Measurements from ENCODE around the gene LY6G5B. TPM values are rescaled to one million over a fixed set of nuclear protein-coding genes. Genes with fewer than 3 reads are reported as not detected.
A peak's percentile ranks its signal among the peaks of the same experiment; 100 is the strongest.

The LY6G5B gene
- total RNA-seq, 1 donor from 2014 or later, result 29.5 TPM

- H3K27me3 Mint-ChIP-seq (ENCODE audit: insufficient read depth), result no peaks in the 10 kb centered on the region
- peaks cover 60% of the 10 kb centered on the region for H3K36me3 Mint-ChIP-seq (ENCODE audit: low read depth)
- H3K9me3 Mint-ChIP-seq, result no peaks in the 10 kb centered on the region
- H3K4me3 Mint-ChIP-seq, result no peak overlapping the region
- no peak overlapping the region for H3K27ac Mint-ChIP-seq
- intact Hi-C loops (cut with micrococcal nuclease), result no loop called here
- no peak for DNase-seq (ENCODE audit: low spot score)
- H3K4me1 Mint-ChIP-seq (ENCODE audit: low read depth), result peaks cover 5% of the 10 kb centered on the region
Observed at GRCh38 chr6:31632279-31632946, 37.4 kb upstream of the LY6G5B start.

- intact Hi-C loops (cut with micrococcal nuclease), result no loop called here
- Mint-ChIP-seq H3K27ac (no peak overlapping the region), H3K4me1 (ENCODE audit: low read depth) (no peaks in the 10 kb centered on the region), H3K4me3 (no peak overlapping the region), H3K9me3 (no peaks in the 10 kb centered on the region), H3K27me3 (ENCODE audit: insufficient read depth) (no peaks in the 10 kb centered on the region), H3K36me3 (ENCODE audit: low read depth) (peaks cover 63% of the 10 kb centered on the region)
- no peak for DNase-seq (ENCODE audit: low spot score)
Observed at GRCh38 chr6:31633447-31633846, 36.3 kb upstream of the LY6G5B start.

- Mint-ChIP-seq H3K9me3 (no peaks in the 10 kb centered on the region), H3K36me3 (ENCODE audit: low read depth) (peaks cover 63% of the 10 kb centered on the region), H3K4me3 (no peak overlapping the region), H3K27me3 (ENCODE audit: insufficient read depth) (no peaks in the 10 kb centered on the region), H3K27ac (peak overlapping the region; percentile 45), H3K4me1 (ENCODE audit: low read depth) (peaks cover 5% of the 10 kb centered on the region)
- intact Hi-C loops (cut with micrococcal nuclease), result no loop called here
- DNase-seq (ENCODE audit: low spot score), result no peak
Observed at GRCh38 chr6:31634131-31634530, 35.6 kb upstream of the LY6G5B start.

GRCh38 chr6:31634969-31635575 lies 34.7 kb upstream of the LY6G5B start:
- no peak overlapping the region for H3K27ac Mint-ChIP-seq
- intact Hi-C loops (cut with micrococcal nuclease), result no loop called here
- DNase-seq (ENCODE audit: low spot score), result no peak
- no peaks in the 10 kb centered on the region for H3K9me3 Mint-ChIP-seq
- H3K4me3 Mint-ChIP-seq, result no peak overlapping the region
- no peaks in the 10 kb centered on the region for H3K27me3 Mint-ChIP-seq (ENCODE audit: insufficient read depth)
- H3K36me3 Mint-ChIP-seq (ENCODE audit: low read depth), result peaks cover 58% of the 10 kb centered on the region
- H3K4me1 Mint-ChIP-seq (ENCODE audit: low read depth), result peaks cover 5% of the 10 kb centered on the region

DNA sequence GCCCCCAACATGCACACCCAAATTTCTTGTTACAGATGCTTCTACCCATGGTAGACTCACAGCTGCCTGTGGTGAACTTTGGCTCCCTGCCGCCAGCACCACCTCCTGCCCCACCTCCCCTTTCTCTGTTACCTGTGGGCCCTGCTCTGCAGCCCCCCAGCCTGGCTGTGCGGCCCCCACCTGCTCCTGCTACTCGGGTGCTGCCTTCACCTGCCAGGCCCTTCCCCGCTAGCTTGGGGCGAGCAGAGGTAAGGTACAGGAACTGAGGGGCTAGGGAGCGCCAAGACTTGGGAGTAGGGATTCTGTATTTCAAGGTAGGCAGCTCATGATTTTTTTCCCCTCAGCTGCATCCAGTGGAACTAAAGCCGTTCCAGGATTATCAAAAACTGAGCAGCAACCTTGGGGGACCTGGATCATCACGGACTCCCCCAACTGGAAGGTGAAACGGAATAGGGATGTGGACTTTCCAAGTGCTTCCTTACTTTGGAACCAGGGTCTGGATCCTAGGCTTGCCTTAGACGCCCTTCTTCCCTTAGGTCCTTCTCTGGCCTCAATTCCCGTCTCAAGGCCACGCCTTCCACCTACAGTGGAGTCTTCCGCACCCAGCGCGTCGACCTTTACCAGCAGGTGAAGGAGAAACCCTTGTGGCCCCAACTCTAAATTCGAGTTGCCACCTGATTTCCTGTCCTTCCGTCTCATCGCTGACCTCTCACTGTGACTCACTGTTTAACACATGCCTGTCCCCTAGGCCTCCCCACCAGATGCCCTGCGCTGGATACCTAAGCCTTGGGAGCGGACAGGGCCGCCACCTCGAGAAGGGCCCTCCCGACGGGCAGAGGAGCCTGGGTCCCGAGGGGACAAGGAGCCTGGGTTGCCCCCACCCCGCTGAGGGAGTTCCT lies 32.8 kb upstream of the LY6G5B start:
- peaks cover 56% of the 10 kb centered on the region for H3K36me3 Mint-ChIP-seq (ENCODE audit: low read depth)
- DNase-seq (ENCODE audit: low spot score), result no peak
- H3K9me3 Mint-ChIP-seq, result no peaks in the 10 kb centered on the region
- no peak overlapping the region for H3K4me3 Mint-ChIP-seq
- H3K4me1 Mint-ChIP-seq (ENCODE audit: low read depth), result peaks cover 5% of the 10 kb centered on the region
- no peaks in the 10 kb centered on the region for H3K27me3 Mint-ChIP-seq (ENCODE audit: insufficient read depth)
- H3K27ac Mint-ChIP-seq, result no peak overlapping the region
- intact Hi-C loops (cut with micrococcal nuclease), result no loop called here

DNA sequence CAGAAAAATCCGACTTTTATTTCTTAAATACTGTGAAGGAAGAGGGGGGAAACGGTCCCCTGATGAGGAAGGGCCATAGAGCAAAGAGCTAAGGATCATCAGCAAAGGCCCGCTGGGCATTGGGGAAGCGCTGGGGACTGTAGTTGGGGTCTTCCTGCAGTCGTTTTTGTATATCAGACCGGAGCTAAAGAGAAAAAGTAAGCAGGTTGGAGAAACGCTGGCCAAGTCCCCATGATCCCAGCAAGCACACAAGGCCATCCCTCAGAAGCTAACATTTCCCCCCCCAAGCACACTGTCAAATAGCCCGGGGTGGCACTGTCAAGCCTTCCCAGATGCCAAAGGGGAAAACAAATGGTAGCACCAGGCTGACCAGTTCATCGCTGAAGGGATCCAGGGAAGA lies 30.7 kb upstream of the LY6G5B start:
- H3K27me3 Mint-ChIP-seq (ENCODE audit: insufficient read depth), result no peaks in the 10 kb centered on the region
- peaks cover 5% of the 10 kb centered on the region for H3K4me1 Mint-ChIP-seq (ENCODE audit: low read depth)
- H3K9me3 Mint-ChIP-seq, result no peaks in the 10 kb centered on the region
- no peak overlapping the region for H3K4me3 Mint-ChIP-seq
- DNase-seq (ENCODE audit: low spot score), result no peak
- H3K27ac Mint-ChIP-seq, result peak overlapping the region; percentile 23
- intact Hi-C loops (cut with micrococcal nuclease), result no loop called here
- H3K36me3 Mint-ChIP-seq (ENCODE audit: low read depth), result peaks cover 54% of the 10 kb centered on the region

- Mint-ChIP-seq H3K4me3 (no peak overlapping the region), H3K9me3 (no peaks in the 10 kb centered on the region), H3K4me1 (ENCODE audit: low read depth) (peaks cover 5% of the 10 kb centered on the region), H3K27ac (peak overlapping the region; percentile 43), H3K36me3 (ENCODE audit: low read depth) (peaks cover 53% of the 10 kb centered on the region), H3K27me3 (ENCODE audit: insufficient read depth) (no peaks in the 10 kb centered on the region)
- intact Hi-C loops (cut with micrococcal nuclease), result no loop called here
- no peak for DNase-seq (ENCODE audit: low spot score)
Observed at GRCh38 chr6:31639449-31639861, 30.3 kb upstream of the LY6G5B start.

- no peak overlapping the region for H3K27ac Mint-ChIP-seq
- H3K27me3 Mint-ChIP-seq (ENCODE audit: insufficient read depth), result no peaks in the 10 kb centered on the region
- peaks cover 58% of the 10 kb centered on the region for H3K36me3 Mint-ChIP-seq (ENCODE audit: low read depth)
Observed at GRCh38 chr6:31640612-31641011, 29.2 kb upstream of the LY6G5B start.

DNA sequence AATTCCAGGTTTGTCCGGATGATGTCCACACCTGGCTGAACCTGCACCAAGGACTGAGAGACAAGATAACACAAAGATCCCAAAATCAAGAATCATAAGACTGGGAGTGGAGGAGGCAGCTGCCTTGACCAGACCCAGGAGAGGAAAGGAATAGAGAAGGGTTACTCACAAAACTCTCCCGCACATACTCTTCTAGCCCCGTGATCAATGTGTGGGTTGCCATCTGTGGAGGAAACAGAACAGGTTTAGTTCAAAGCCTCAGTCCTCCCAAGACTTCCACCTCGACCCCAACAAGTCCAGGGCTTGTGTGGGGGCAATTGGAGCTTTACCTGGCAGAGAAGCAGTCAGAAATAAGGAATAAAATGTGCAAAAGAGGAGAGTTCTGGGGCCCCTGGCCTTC lies 28.4 kb upstream of the LY6G5B start:
- intact Hi-C loops (cut with micrococcal nuclease), result no loop called here
- Mint-ChIP-seq H3K27me3 (ENCODE audit: insufficient read depth) (no peaks in the 10 kb centered on the region), H3K36me3 (ENCODE audit: low read depth) (peaks cover 57% of the 10 kb centered on the region), H3K4me1 (ENCODE audit: low read depth) (peaks cover 10% of the 10 kb centered on the region), H3K4me3 (no peak overlapping the region), H3K27ac (no peak overlapping the region), H3K9me3 (no peaks in the 10 kb centered on the region)
- DNase-seq (ENCODE audit: low spot score), result no peak

More at GRCh38 chr6:31640612-31641011, 29.2 kb upstream of the LY6G5B start:
- intact Hi-C loops (cut with micrococcal nuclease), result no loop called here
- Mint-ChIP-seq H3K4me1 (ENCODE audit: low read depth) (peaks cover 9% of the 10 kb centered on the region), H3K9me3 (no peaks in the 10 kb centered on the region), H3K4me3 (no peak overlapping the region)
- DNase-seq (ENCODE audit: low spot score), result no peak

GRCh38 chr6:31642798-31643570 lies 26.8 kb upstream of the LY6G5B start:
- Mint-ChIP-seq H3K27me3 (ENCODE audit: insufficient read depth) (no peaks in the 10 kb centered on the region), H3K4me1 (ENCODE audit: low read depth) (peaks cover 10% of the 10 kb centered on the region), H3K27ac (no peak overlapping the region), H3K9me3 (no peaks in the 10 kb centered on the region), H3K36me3 (ENCODE audit: low read depth) (peaks cover 53% of the 10 kb centered on the region), H3K4me3 (no peak overlapping the region)
- intact Hi-C loops (cut with micrococcal nuclease), result no loop called here
- no peak for DNase-seq (ENCODE audit: low spot score)

GRCh38 chr6:31643818-31644454 lies 25.8 kb upstream of the LY6G5B start:
- Mint-ChIP-seq H3K36me3 (ENCODE audit: low read depth) (peaks cover 52% of the 10 kb centered on the region), H3K4me3 (no peak overlapping the region), H3K27me3 (ENCODE audit: insufficient read depth) (no peaks in the 10 kb centered on the region), H3K9me3 (no peaks in the 10 kb centered on the region), H3K4me1 (ENCODE audit: low read depth) (peaks cover 7% of the 10 kb centered on the region), H3K27ac (no peak overlapping the region)
- DNase-seq (ENCODE audit: low spot score), result no peak
- intact Hi-C loops (cut with micrococcal nuclease), result no loop called here

- no peak for DNase-seq (ENCODE audit: low spot score)
- H3K4me3 Mint-ChIP-seq, result no peak overlapping the region
- H3K9me3 Mint-ChIP-seq, result no peaks in the 10 kb centered on the region
- no peak overlapping the region for H3K27ac Mint-ChIP-seq
- peaks cover 55% of the 10 kb centered on the region for H3K36me3 Mint-ChIP-seq (ENCODE audit: low read depth)
- peaks cover 13% of the 10 kb centered on the region for H3K4me1 Mint-ChIP-seq (ENCODE audit: low read depth)
- intact Hi-C loops (cut with micrococcal nuclease), result no loop called here
- no peaks in the 10 kb centered on the region for H3K27me3 Mint-ChIP-seq (ENCODE audit: insufficient read depth)
Observed at GRCh38 chr6:31645325-31645724, 24.5 kb upstream of the LY6G5B start.

All from activated T-helper 1 cell treated with anti-CD3 and anti-CD28 coated beads, Interleukin-12 subunit alpha, Interleukin-12 subunit beta, Interleukin-2, Interleukin-4 antibody, amounts not matched to agents 30 ng/mL and 10 ng/mL and 1 ng/mL, durations not matched to agents 14 hours and 24 hours and 36 hours (primary cell).